ENCODE results near the gene SNCA.

- TF ChIP-seq, protein P1, sequence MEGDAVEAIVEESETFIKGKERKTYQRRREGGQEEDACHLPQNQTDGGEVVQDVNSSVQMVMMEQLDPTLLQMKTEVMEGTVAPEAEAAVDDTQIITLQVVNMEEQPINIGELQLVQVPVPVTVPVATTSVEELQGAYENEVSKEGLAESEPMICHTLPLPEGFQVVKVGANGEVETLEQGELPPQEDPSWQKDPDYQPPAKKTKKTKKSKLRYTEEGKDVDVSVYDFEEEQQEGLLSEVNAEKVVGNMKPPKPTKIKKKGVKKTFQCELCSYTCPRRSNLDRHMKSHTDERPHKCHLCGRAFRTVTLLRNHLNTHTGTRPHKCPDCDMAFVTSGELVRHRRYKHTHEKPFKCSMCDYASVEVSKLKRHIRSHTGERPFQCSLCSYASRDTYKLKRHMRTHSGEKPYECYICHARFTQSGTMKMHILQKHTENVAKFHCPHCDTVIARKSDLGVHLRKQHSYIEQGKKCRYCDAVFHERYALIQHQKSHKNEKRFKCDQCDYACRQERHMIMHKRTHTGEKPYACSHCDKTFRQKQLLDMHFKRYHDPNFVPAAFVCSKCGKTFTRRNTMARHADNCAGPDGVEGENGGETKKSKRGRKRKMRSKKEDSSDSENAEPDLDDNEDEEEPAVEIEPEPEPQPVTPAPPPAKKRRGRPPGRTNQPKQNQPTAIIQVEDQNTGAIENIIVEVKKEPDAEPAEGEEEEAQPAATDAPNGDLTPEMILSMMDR (conservative IDR thresholded peaks at IDR 0.05 in 1 of 2, IDR thresholded peaks at IDR 0.05 in 1 of 2; ENCODE audit: low read depth in 1 of 2, low read length in 2 of 2): no peak
- TF ChIP-seq EZH2 (IDR thresholded peaks at IDR 0.05; ENCODE audit: low read length, missing control alignments): no peak
Observed at GRCh38 chr4:89799071-89799470, 37.9 kb downstream of the SNCA start.

Measured in fibroblast of lung (primary cell).